H7 (cell line): Measurements from ENCODE around the gene DRGX. TPM values are rescaled to one million over a fixed set of nuclear protein-coding genes. Genes with fewer than 3 reads are reported as not detected.

Experiments used
- DNase-seq: peaks from one replicate; pipeline ENCODE4 v3.0.0; 2012
- H3K27me3 ChIP-seq: 2 replicates; pipeline ENCODE4 v1.6.0; 2011; ENCODE audit warnings: mild to moderate bottlenecking, low read length; ENCODE audit not compliant: control insufficient read depth, insufficient read depth
- H3K36me3 ChIP-seq: replicated peaks from 2 replicates; pipeline ENCODE4 v1.5.1; 2011; ENCODE audit warnings: low read length; ENCODE audit not compliant: control insufficient read depth, insufficient read depth
- H3K4me3 ChIP-seq: 2 replicates; pipeline ENCODE4 v1.5.1; 2011; ENCODE audit warnings: low read depth, mild to moderate bottlenecking, control low read depth, low read length, moderate library complexity; ENCODE audit not compliant: insufficient read depth
- total RNA-seq: library from RNA; depleted of rRNA; stranded (reverse); fragments of >200 nt; shearing (Covaris generic); gene quantifications from 2 replicates; pipeline ENCODE4 v1.2.3, GENCODE V29; 2014; rRNA removed

DRGX gene
- total RNA-seq, 1 experiment from 2014 or later = not detected

- DNase-seq = no peak
- Histone ChIP-seq H3K27me3 (no peaks in the 10 kb centered on the region), H3K4me3 (no peak overlapping the region), H3K36me3 (no peaks in the 10 kb centered on the region)
These were observed 72.6 kb downstream of the DRGX start for GRCh38 chr10:49323171-49323895.

- no peaks in the 10 kb centered on the region for H3K36me3 ChIP-seq
- no peaks in the 10 kb centered on the region for H3K27me3 ChIP-seq
- no peak for DNase-seq
- H3K4me3 ChIP-seq = no peak overlapping the region
These were observed 73.3 kb downstream of the DRGX start for GRCh38 chr10:49322371-49323170.

- H3K36me3 ChIP-seq = no peaks in the 10 kb centered on the region
- no peak for DNase-seq
These were observed 74.9 kb downstream of the DRGX start for GRCh38 chr10:49321021-49321420.

GRCh38 chr10:49320191-49320590, 75.7 kb downstream of the DRGX start:
- no peaks in the 10 kb centered on the region for H3K36me3 ChIP-seq
- no peak for DNase-seq
- H3K4me3 ChIP-seq = no peak overlapping the region
- no peaks in the 10 kb centered on the region for H3K27me3 ChIP-seq

More at GRCh38 chr10:49321021-49321420, 74.9 kb downstream of the DRGX start:
- H3K27me3 ChIP-seq = no peaks in the 10 kb centered on the region
- H3K4me3 ChIP-seq = no peak overlapping the region

- Histone ChIP-seq H3K4me3 (no peak overlapping the region), H3K27me3 (no peaks in the 10 kb centered on the region), H3K36me3 (no peaks in the 10 kb centered on the region)
- DNase-seq = no peak
These were observed 76.7 kb downstream of the DRGX start for GRCh38 chr10:49319206-49319605.

GRCh38 chr10:49318755-49319154, 77.1 kb downstream of the DRGX start:
- Histone ChIP-seq H3K36me3 (no peaks in the 10 kb centered on the region), H3K27me3 (no peaks in the 10 kb centered on the region), H3K4me3 (no peak overlapping the region)
- no peak for DNase-seq

- DNase-seq = no peak
- H3K36me3 ChIP-seq = no peaks in the 10 kb centered on the region
- H3K4me3 ChIP-seq = no peak overlapping the region
- H3K27me3 ChIP-seq = no peaks in the 10 kb centered on the region
These were observed 77.9 kb downstream of the DRGX start for GRCh38 chr10:49318028-49318427.

GRCh38 chr10:49314806-49315205, 81.1 kb downstream of the DRGX start:
- DNase-seq = no peak
- Histone ChIP-seq H3K36me3 (no peaks in the 10 kb centered on the region), H3K4me3 (no peak overlapping the region), H3K27me3 (no peaks in the 10 kb centered on the region)

Other genes starting within 250 kb of the DRGX start
- gene TMEM273, start 207.7 kb downstream of the DRGX start, total RNA-seq = not detected in 2 replicates
- gene C10orf71, start 96.9 kb downstream of the DRGX start, total RNA-seq = not detected in 2 replicates
- 3.2 and 5.4 TPM in 2 replicates for gene ERCC6, start 143.0 kb upstream of the DRGX start, total RNA-seq
- not detected in 2 replicates for gene SLC18A3, start 214.2 kb upstream of the DRGX start, total RNA-seq
- not detected in 2 replicates for gene CHAT, start 217.9 kb upstream of the DRGX start, total RNA-seq